GM19238 (cell line): ENCODE results near the gene ARHGAP5.

ENCODE experiments used
- DNase-seq: peaks from one replicate; pipeline ENCODE4 v3.0.0; 2011; ENCODE audit warnings: low spot score; ENCODE audit not compliant: insufficient read length

ARHGAP5 gene

GRCh38 chr14:32074887-32075572 is 2.1 kb upstream of the ARHGAP5 start:
- DNase-seq = no peak

GRCh38 chr14:32075672-32076277 is 1.3 kb upstream of the ARHGAP5 start:
- DNase-seq = peak; percentile 13

- peak; percentile 51 for DNase-seq
Observed at GRCh38 chr14:32076278-32077080, 625 bp upstream of the ARHGAP5 start.

- no peak for DNase-seq
Observed at GRCh38 chr14:32078023-32078857, 1.1 kb downstream of the ARHGAP5 start.

- no peak for DNase-seq
Observed at GRCh38 chr14:32078858-32079216, 1.7 kb downstream of the ARHGAP5 start.

- DNase-seq = no peak
Observed at GRCh38 chr14:32079264-32079663, 2.2 kb downstream of the ARHGAP5 start.

- DNase-seq = no peak
Observed at GRCh38 chr14:32080001-32080510, 3.0 kb downstream of the ARHGAP5 start.

GRCh38 chr14:32081901-32082300 is 4.8 kb downstream of the ARHGAP5 start:
- DNase-seq = no peak

- no peak for DNase-seq
Observed at GRCh38 chr14:32083315-32083624, 6.2 kb downstream of the ARHGAP5 start.

GRCh38 chr14:32083789-32084188 is 6.7 kb downstream of the ARHGAP5 start:
- DNase-seq = no peak

GRCh38 chr14:32085182-32085844 is 8.2 kb downstream of the ARHGAP5 start:
- no peak for DNase-seq

- DNase-seq = no peak
Observed at GRCh38 chr14:32085845-32086383, 8.8 kb downstream of the ARHGAP5 start.

- no peak for DNase-seq
Observed at GRCh38 chr14:32087173-32087861, 10.2 kb downstream of the ARHGAP5 start.

GRCh38 chr14:32087907-32088306 is 10.8 kb downstream of the ARHGAP5 start:
- no peak for DNase-seq

GRCh38 chr14:32090686-32091085 is 13.6 kb downstream of the ARHGAP5 start:
- no peak for DNase-seq

GRCh38 chr14:32099473-32099872 is 22.4 kb downstream of the ARHGAP5 start:
- DNase-seq = no peak

GRCh38 chr14:32100175-32100574 is 23.1 kb downstream of the ARHGAP5 start:
- DNase-seq = no peak

GRCh38 chr14:32102152-32102787 is 25.2 kb downstream of the ARHGAP5 start:
- no peak for DNase-seq

GRCh38 chr14:32102968-32103367 is 25.9 kb downstream of the ARHGAP5 start:
- DNase-seq = no peak

GRCh38 chr14:32104308-32104707 is 27.2 kb downstream of the ARHGAP5 start:
- DNase-seq = no peak
